SK-N-SH treated with all-trans-retinoic acid at 6 μM for 48 hours (cell line): ENCODE results near the gene LIN9.

ENCODE experiments used
- ATAC-seq: fragments of 200-7000 bp; cut with Tn5 transposase; 3 replicates; pipeline ENCODE4 v1.9.1; 2020; ENCODE audit warnings: mild to moderate bottlenecking, moderate library complexity
- ARNTL ChIP-seq: fragments of 450-650 bp; formaldehyde crosslinking; IDR thresholded peaks from 2 replicates; pipeline ENCODE4 v1.5.0; 2020; ENCODE audit warnings: low read depth, mild to moderate bottlenecking, moderate library complexity, borderline replicate concordance
- BACH2 ChIP-seq: fragments of 250-450 bp; sonication (Bioruptor Pico); IDR thresholded peaks from 2 replicates; pipeline ENCODE4 v1.9.0; 2021; ENCODE audit warnings: mild to moderate bottlenecking, borderline replicate concordance
- CREB5 ChIP-seq: fragments of 250-450 bp; sonication (Bioruptor Pico); IDR thresholded peaks from 2 replicates; pipeline ENCODE4 v1.5.1; 2020; ENCODE audit warnings: low read depth, mild to moderate bottlenecking, moderate library complexity
- CSDC2 ChIP-seq: fragments of 250-450 bp; sonication (Bioruptor Pico); IDR thresholded peaks from 2 replicates; pipeline ENCODE4 v1.5.0; 2020; ENCODE audit warnings: mild to moderate bottlenecking, moderate library complexity
- CSRNP3 ChIP-seq: fragments of 250-450 bp; sonication (Bioruptor Pico); IDR thresholded peaks from 2 replicates; pipeline ENCODE4 v1.5.1; 2021; ENCODE audit warnings: mild to moderate bottlenecking, moderate library complexity
- ESRRG ChIP-seq: fragments of 250-450 bp; sonication (Bioruptor Pico); IDR thresholded peaks from 2 replicates; pipeline ENCODE4 v1.6.1; 2021; ENCODE audit warnings: mild to moderate bottlenecking
- GLIS3 ChIP-seq: fragments of 250-450 bp; sonication (Bioruptor Pico); IDR thresholded peaks from 2 replicates; pipeline ENCODE4 v1.5.0; 2020; ENCODE audit warnings: mild to moderate bottlenecking, moderate library complexity
- PATZ1 ChIP-seq: fragments of 250-450 bp; sonication (Bioruptor Pico); IDR thresholded peaks from 2 replicates; pipeline ENCODE4 v1.8.0; 2020; ENCODE audit warnings: mild to moderate bottlenecking, moderate library complexity, borderline replicate concordance
- POU6F1 ChIP-seq: fragments of 250-450 bp; sonication (Bioruptor Pico); IDR thresholded peaks from 2 replicates; pipeline ENCODE4 v1.8.0; 2021; ENCODE audit warnings: low read depth, mild to moderate bottlenecking, moderate library complexity, borderline replicate concordance
- PPARA ChIP-seq: fragments of 250-450 bp; sonication (Bioruptor Pico); IDR thresholded peaks from 2 replicates; pipeline ENCODE4 v1.5.0; 2020; ENCODE audit warnings: mild to moderate bottlenecking, borderline replicate concordance
- RARB ChIP-seq: fragments of 250-450 bp; sonication (Bioruptor Pico); IDR thresholded peaks from 2 replicates; pipeline ENCODE4 v1.8.0; 2021; ENCODE audit warnings: mild to moderate bottlenecking, moderate library complexity
- SNAI2 ChIP-seq: fragments of 250-450 bp; sonication (Bioruptor Pico); IDR thresholded peaks from 2 replicates; pipeline ENCODE4 v1.5.0; 2020; ENCODE audit warnings: mild to moderate bottlenecking, moderate library complexity
- TOX ChIP-seq: fragments of 250-450 bp; sonication (Bioruptor Pico); IDR thresholded peaks from 2 replicates; pipeline ENCODE4 v1.8.0; 2021; ENCODE audit warnings: mild to moderate bottlenecking, moderate library complexity, borderline replicate concordance
- TSHZ2 ChIP-seq: fragments of 250-450 bp; sonication (Bioruptor Pico); IDR thresholded peaks from 2 replicates; pipeline ENCODE4 v1.5.0; 2020; ENCODE audit warnings: mild to moderate bottlenecking, moderate library complexity
- ZC3H10 ChIP-seq: fragments of 250-450 bp; sonication (Bioruptor Pico); IDR thresholded peaks from 2 replicates; pipeline ENCODE4 v1.5.1; 2021; ENCODE audit warnings: mild to moderate bottlenecking, moderate library complexity
- ZFP3 ChIP-seq: fragments of 250-450 bp; sonication (Bioruptor Pico); IDR thresholded peaks from 2 replicates; pipeline ENCODE4 v1.5.0; 2020; ENCODE audit warnings: mild to moderate bottlenecking, moderate library complexity
- ZFP30 ChIP-seq: fragments of 450-650 bp; formaldehyde crosslinking; IDR thresholded peaks from 2 replicates; pipeline ENCODE4 v1.5.0; 2022; ENCODE audit warnings: mild to moderate bottlenecking, moderate library complexity
- ZNF565 ChIP-seq: fragments of 450-650 bp; formaldehyde crosslinking; conservative IDR thresholded peaks from 2 replicates; pipeline ENCODE4 v1.5.0; 2020; ENCODE audit warnings: low read depth, mild to moderate bottlenecking, moderate library complexity
- ZNF70 ChIP-seq: fragments of 450-650 bp; formaldehyde crosslinking; IDR thresholded peaks from 2 replicates; pipeline ENCODE4 v1.5.0; 2020; ENCODE audit warnings: mild to moderate bottlenecking, moderate library complexity
- ZNF8 ChIP-seq: fragments of 450-650 bp; formaldehyde crosslinking; IDR thresholded peaks from 2 replicates; pipeline ENCODE4 v1.5.0; 2020; ENCODE audit warnings: mild to moderate bottlenecking, moderate library complexity

The LIN9 gene

GRCh38 chr1:226268421-226269124 is 40.4 kb downstream of the LIN9 start:
- TF ChIP-seq ZNF8 (CRISPR knock-in tag) (no peak), CSDC2 (CRISPR knock-in tag) (no peak), TOX (CRISPR knock-in tag) (no peak), SNAI2 (no peak)
- ATAC-seq, result peak; percentile 69

- ATAC-seq, result no peak
- no peak for TF ChIP-seq ZNF565 (CRISPR knock-in tag)
- TF ChIP-seq BACH2, result no peak
- no peak for TF ChIP-seq TOX (CRISPR knock-in tag)
- TF ChIP-seq ZNF70 (CRISPR knock-in tag), result no peak
- TF ChIP-seq CSDC2 (CRISPR knock-in tag), result no peak
- no peak for TF ChIP-seq ZFP3 (CRISPR knock-in tag)
- TF ChIP-seq RARB (CRISPR knock-in tag), result no peak
- TF ChIP-seq CSRNP3 (CRISPR knock-in tag), result no peak
- TF ChIP-seq GLIS3 (CRISPR knock-in tag), result no peak
- TF ChIP-seq SNAI2, result no peak
- TF ChIP-seq ZFP30 (CRISPR knock-in tag), result no peak
- TF ChIP-seq CREB5, result no peak
- TF ChIP-seq PATZ1 (CRISPR knock-in tag), result no peak
- no peak for TF ChIP-seq TSHZ2
- TF ChIP-seq ZNF8 (CRISPR knock-in tag), result no peak
- no peak for TF ChIP-seq ESRRG
- no peak for TF ChIP-seq POU6F1 (CRISPR knock-in tag)
- TF ChIP-seq ARNTL (CRISPR knock-in tag), result no peak
- TF ChIP-seq ZC3H10 (CRISPR knock-in tag), result no peak
Observed at GRCh38 chr1:226261818-226262217, 47.1 kb downstream of the LIN9 start.

GRCh38 chr1:226255380-226255779 is 53.6 kb downstream of the LIN9 start:
- ATAC-seq, result no peak; the same call in 2 of the 3 replicates
- no peak for TF ChIP-seq CSDC2 (CRISPR knock-in tag)
- no peak for TF ChIP-seq ZNF70 (CRISPR knock-in tag)
- TF ChIP-seq ZNF565 (CRISPR knock-in tag), result no peak
- TF ChIP-seq ZFP30 (CRISPR knock-in tag), result no peak
- no peak for TF ChIP-seq RARB (CRISPR knock-in tag)
- TF ChIP-seq ZNF8 (CRISPR knock-in tag), result no peak
- no peak for TF ChIP-seq ESRRG
- TF ChIP-seq SNAI2, result no peak
- no peak for TF ChIP-seq PATZ1 (CRISPR knock-in tag)
- TF ChIP-seq PPARA, result no peak
- no peak for TF ChIP-seq ARNTL (CRISPR knock-in tag)
- TF ChIP-seq TSHZ2, result no peak
- TF ChIP-seq CREB5, result no peak
